GM23338 (cell line): ENCODE measurements around the gene PGF. TPM values are rescaled to one million over a fixed set of nuclear protein-coding genes. Genes with fewer than 3 reads are reported as not detected.

ENCODE experiments used
- ATAC-seq: fragments of 200-7000 bp; cut with Tn5 transposase; 3 replicates; pipeline ENCODE4 v1.9.1; 2020
- DNase-seq: peaks from one replicate; pipeline ENCODE4 v3.0.0-alpha.2; 2015; ENCODE audit warnings: low spot score
- H2AFZ ChIP-seq: fragments of 200-600 bp; sonication (generic); 2 replicates; pipeline ENCODE4 v1.8.0; 2016; ENCODE audit warnings: antibody characterized with exemption, mild to moderate bottlenecking, moderate library complexity
- H3F3A ChIP-seq: fragments of 200-600 bp; sonication (generic); replicated peaks from 2 replicates; pipeline ENCODE4 v1.8.0; 2017; ENCODE audit warnings: antibody characterized with exemption, mixed run types, low read depth
- H3K27ac ChIP-seq: fragments of 200-600 bp; sonication (generic); 2 replicates; pipeline ENCODE4 v1.6.1; 2016; ENCODE audit warnings: low read depth
- H3K27me3 ChIP-seq: fragments of 200-600 bp; sonication (generic); 2 replicates; pipeline ENCODE4 v1.8.0; 2016; ENCODE audit warnings: mild to moderate bottlenecking, mixed run types, moderate library complexity; ENCODE audit not compliant: insufficient read depth
- H3K36me3 ChIP-seq: fragments of 200-600 bp; sonication (generic); 2 replicates; pipeline ENCODE4 v1.8.0; 2016; ENCODE audit warnings: mild to moderate bottlenecking; ENCODE audit not compliant: insufficient read depth
- H3K4me1 ChIP-seq: fragments of 200-600 bp; sonication (generic); 2 replicates; pipeline ENCODE4 v1.8.0; 2016; ENCODE audit warnings: mild to moderate bottlenecking, moderate library complexity; ENCODE audit not compliant: insufficient read depth
- H3K4me2 ChIP-seq: fragments of 200-600 bp; sonication (generic); 2 replicates; pipeline ENCODE4 v1.7.1; 2017; ENCODE audit warnings: mixed run types
- H3K4me3 ChIP-seq: fragments of 200-600 bp; sonication (generic); 2 replicates; pipeline ENCODE4 v1.6.1; 2016; ENCODE audit warnings: mixed run types
- H3K79me2 ChIP-seq: fragments of 200-600 bp; sonication (generic); replicated peaks from 2 replicates; pipeline ENCODE4 v1.8.0; 2017; ENCODE audit warnings: mild to moderate bottlenecking; ENCODE audit not compliant: insufficient read depth
- H3K9me2 ChIP-seq: fragments of 200-600 bp; sonication (generic); 2 replicates; pipeline ENCODE4 v1.8.0; 2017; ENCODE audit not compliant: insufficient read depth
- H4K20me1 ChIP-seq: fragments of 200-600 bp; sonication (generic); replicated peaks from 2 replicates; pipeline ENCODE4 v1.8.0; 2017; ENCODE audit warnings: mild to moderate bottlenecking; ENCODE audit not compliant: insufficient read depth
- H3K27ac Mint-ChIP-seq: 2 replicates; pipeline ENCODE4 v1.8.0; 2020; ENCODE audit warnings: inconsistent platforms, mild to moderate bottlenecking, moderate library complexity, mixed read lengths
- H3K27me3 Mint-ChIP-seq: 3 replicates; pipeline ENCODE4 v1.8.0; 2022; ENCODE audit warnings: low read depth, mild to moderate bottlenecking, moderate library complexity, mixed read lengths, inconsistent platforms; ENCODE audit not compliant: insufficient read depth, poor library complexity
- H3K36me3 Mint-ChIP-seq: 3 replicates; pipeline ENCODE4 v1.8.0; 2021; ENCODE audit warnings: low read depth, mild to moderate bottlenecking, inconsistent platforms, moderate library complexity, mixed read lengths
- H3K4me1 Mint-ChIP-seq: 3 replicates; pipeline ENCODE4 v1.8.0; 2020; ENCODE audit warnings: mild to moderate bottlenecking, inconsistent platforms, mixed read lengths
- H3K4me3 Mint-ChIP-seq: 3 replicates; pipeline ENCODE4 v1.8.0; 2021; ENCODE audit warnings: moderate library complexity, mild to moderate bottlenecking, inconsistent platforms, mixed read lengths
- H3K9me3 Mint-ChIP-seq: 3 replicates; pipeline ENCODE4 v1.8.0; 2020; ENCODE audit warnings: moderate library complexity, mild to moderate bottlenecking, inconsistent platforms, mixed read lengths
- CREB1 ChIP-seq: fragments of 250-450 bp; sonication (Bioruptor Pico); IDR thresholded peaks from 2 replicates; pipeline ENCODE4 v1.5.0; 2020; ENCODE audit warnings: low read depth, mild to moderate bottlenecking, moderate library complexity
- EZH2 ChIP-seq: fragments of 200-600 bp; sonication (generic); IDR thresholded peaks from one replicate; pipeline ENCODE4 v1.8.0; 2017; ENCODE audit warnings: antibody characterized with exemption, mild to moderate bottlenecking, low read depth; ENCODE audit not compliant: unreplicated experiment
- JUNB ChIP-seq: IDR thresholded peaks from one replicate; pipeline ENCODE4 v1.6.1; 2016; ENCODE audit warnings: antibody characterized with exemption; ENCODE audit not compliant: unreplicated experiment
- ZNF114 ChIP-seq: fragments of 250-450 bp; sonication (Bioruptor Pico); IDR thresholded peaks from 2 replicates; pipeline ENCODE4 v1.5.0; 2020; ENCODE audit warnings: mild to moderate bottlenecking, moderate library complexity
- polyA plus RNA-seq: library from polyadenylated mRNA; unstranded; fragments of >200 nt; fragmentation: Nextera tagmentation; extraction: Ambion mirVana; gene quantifications from 2 replicates; pipeline ENCODE4 v1.2.1, GENCODE V29; 2016
- total RNA-seq: library from RNA; depleted of rRNA; stranded (reverse); fragments of >200 nt; shearing (Covaris generic); gene quantifications from 2 replicates; pipeline ENCODE4 v1.2.3, GENCODE V29; 2014
- TF ChIP-seq, protein P1 (sequence below): IDR thresholded peaks from 2 replicates; pipeline ENCODE4 v1.6.1; 2016; ENCODE audit warnings: antibody characterized with exemption
- TF ChIP-seq, protein P2 (sequence below): IDR thresholded peaks from one replicate; pipeline ENCODE4 v1.6.1; 2018; ENCODE audit warnings: antibody characterized with exemption; ENCODE audit not compliant: unreplicated experiment
- TF ChIP-seq, protein P3 (sequence below), 2 experiments: fragments of 200-600 bp in 1 of 2; sonication (generic) in 1 of 2; conservative IDR thresholded peaks; 2 replicates each; pipeline versions ENCODE4 v1.5.1 to v1.6.1; 2016 to 2017; ENCODE audit warnings: antibody characterized with exemption in 2 of 2, low read depth in 2 of 2, mild to moderate bottlenecking in 2 of 2, moderate library complexity in 1 of 2

PGF gene
- total and polyA plus RNA-seq, 2 experiments from 2014 or later: 2.9 to 6.3 TPM

DNA sequence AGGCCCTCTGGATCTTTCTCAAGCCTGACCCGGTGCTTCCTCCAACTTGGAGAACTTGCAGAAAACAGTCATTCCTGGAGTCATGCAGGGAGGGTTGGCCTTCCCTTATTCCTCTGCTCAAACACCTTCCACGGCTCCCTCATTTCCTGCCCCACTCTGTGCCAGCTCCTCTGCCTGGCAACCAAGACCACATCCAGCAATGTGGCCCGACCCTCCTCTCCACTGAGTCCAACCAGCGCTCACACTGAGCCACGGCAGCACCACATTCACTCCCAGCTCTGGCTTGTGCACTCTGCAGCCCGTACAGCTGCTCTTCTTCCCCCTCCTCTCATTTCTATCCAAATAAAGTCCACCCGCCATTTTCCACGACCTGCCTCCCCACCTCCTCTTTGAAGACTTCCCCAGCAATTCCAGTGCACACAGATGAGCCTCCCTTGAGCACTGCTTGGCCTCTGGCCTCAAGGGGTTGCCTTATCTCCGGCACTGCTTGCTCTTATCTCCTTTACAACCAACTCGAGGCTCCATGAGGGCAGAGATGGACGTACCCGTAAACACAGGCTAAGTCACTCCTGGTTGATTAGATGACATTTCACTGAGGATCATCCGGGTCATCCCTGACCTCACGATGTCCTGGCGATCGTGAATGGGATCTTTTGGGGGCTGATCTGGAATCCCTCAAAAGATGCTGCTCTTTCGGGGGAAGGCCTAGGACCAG lies 5.4 kb downstream of the PGF start:
- Mint-ChIP-seq H3K4me3 (no peak overlapping the region), H3K4me1 (peaks cover 13% of the 10 kb centered on the region; the same call in 2 of the 3 replicates), H3K27me3 (peaks cover 17% of the 10 kb centered on the region), H3K27ac (0 out of 2 replicates have a peak overlapping the region, but pooled peaks have one; percentile 23), H3K9me3 (no peaks in the 10 kb centered on the region; the same call in 2 of the 3 replicates), H3K36me3 (no peaks in the 10 kb centered on the region; the same call in 2 of the 3 replicates)
- no peak for ATAC-seq
- H3K36me3 ChIP-seq: no peaks in the 10 kb centered on the region
- TF ChIP-seq CREB1 (CRISPR knock-in tag): no peak
- H3K9me2 ChIP-seq: no peaks in the 10 kb centered on the region
- H2AFZ ChIP-seq: no peak overlapping the region
- H3K4me1 ChIP-seq: peaks cover 7% of the 10 kb centered on the region
- no peaks in the 10 kb centered on the region for H3K79me2 ChIP-seq
- no peak for DNase-seq
- no peak overlapping the region for H3K4me3 ChIP-seq
- no peaks in the 10 kb centered on the region for H4K20me1 ChIP-seq
- H3K27ac ChIP-seq: no peak overlapping the region
- 0 out of 2 replicates have a peak, but pooled peaks cover 5% of the 10 kb centered on the region for H3F3A ChIP-seq
- no peak overlapping the region for H3K4me2 ChIP-seq
- 0 out of 2 replicates have a peak, but pooled peaks cover 1% of the 10 kb centered on the region for H3K27me3 ChIP-seq

DNA sequence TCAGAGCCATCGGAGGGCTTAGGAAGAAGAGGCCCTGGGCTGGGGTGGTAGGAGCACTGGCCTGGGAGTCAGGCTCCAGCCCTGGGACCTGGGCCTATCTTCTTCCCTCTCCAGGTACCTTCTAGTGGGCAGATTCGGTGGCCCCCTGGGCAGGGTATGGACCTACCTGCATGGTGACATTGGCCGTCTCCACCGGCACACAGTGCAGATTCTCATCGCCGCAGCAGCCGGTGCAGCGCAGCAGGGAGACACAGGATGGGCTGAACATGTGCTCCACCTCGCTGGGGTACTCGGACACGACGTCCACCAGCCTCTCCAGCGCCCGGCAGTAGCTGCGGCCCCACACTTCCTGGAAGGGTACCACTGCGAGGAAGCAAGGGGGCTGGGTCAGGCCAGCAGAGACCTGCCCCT lies 6.2 kb downstream of the PGF start:
- H3K27ac Mint-ChIP-seq: no peak overlapping the region
- H3K27me3 Mint-ChIP-seq: peaks cover 15% of the 10 kb centered on the region

More for the DNA sequence above, 6.2 kb downstream of the PGF start:
- H3K4me3 ChIP-seq: no peak overlapping the region
- no peak for ATAC-seq
- no peaks in the 10 kb centered on the region for H3K79me2 ChIP-seq
- Mint-ChIP-seq H3K4me3 (no peak overlapping the region), H3K36me3 (no peaks in the 10 kb centered on the region; the same call in 2 of the 3 replicates), H3K9me3 (no peaks in the 10 kb centered on the region; the same call in 2 of the 3 replicates), H3K4me1 (peaks cover 13% of the 10 kb centered on the region; the same call in 2 of the 3 replicates)
- no peaks in the 10 kb centered on the region for H3K36me3 ChIP-seq
- H3K4me2 ChIP-seq: no peak overlapping the region
- no peak for DNase-seq
- H3F3A ChIP-seq: 0 out of 2 replicates have a peak, but pooled peaks cover 5% of the 10 kb centered on the region
- H3K4me1 ChIP-seq: peaks cover 7% of the 10 kb centered on the region
- no peak overlapping the region for H3K27ac ChIP-seq
- TF ChIP-seq JUNB (no peak), ZNF114 (CRISPR knock-in tag) (no peak), EZH2 (no peak), CREB1 (CRISPR knock-in tag) (no peak)
- TF ChIP-seq, protein P1, sequence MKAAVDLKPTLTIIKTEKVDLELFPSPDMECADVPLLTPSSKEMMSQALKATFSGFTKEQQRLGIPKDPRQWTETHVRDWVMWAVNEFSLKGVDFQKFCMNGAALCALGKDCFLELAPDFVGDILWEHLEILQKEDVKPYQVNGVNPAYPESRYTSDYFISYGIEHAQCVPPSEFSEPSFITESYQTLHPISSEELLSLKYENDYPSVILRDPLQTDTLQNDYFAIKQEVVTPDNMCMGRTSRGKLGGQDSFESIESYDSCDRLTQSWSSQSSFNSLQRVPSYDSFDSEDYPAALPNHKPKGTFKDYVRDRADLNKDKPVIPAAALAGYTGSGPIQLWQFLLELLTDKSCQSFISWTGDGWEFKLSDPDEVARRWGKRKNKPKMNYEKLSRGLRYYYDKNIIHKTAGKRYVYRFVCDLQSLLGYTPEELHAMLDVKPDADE: no peak
- TF ChIP-seq, protein P2, sequence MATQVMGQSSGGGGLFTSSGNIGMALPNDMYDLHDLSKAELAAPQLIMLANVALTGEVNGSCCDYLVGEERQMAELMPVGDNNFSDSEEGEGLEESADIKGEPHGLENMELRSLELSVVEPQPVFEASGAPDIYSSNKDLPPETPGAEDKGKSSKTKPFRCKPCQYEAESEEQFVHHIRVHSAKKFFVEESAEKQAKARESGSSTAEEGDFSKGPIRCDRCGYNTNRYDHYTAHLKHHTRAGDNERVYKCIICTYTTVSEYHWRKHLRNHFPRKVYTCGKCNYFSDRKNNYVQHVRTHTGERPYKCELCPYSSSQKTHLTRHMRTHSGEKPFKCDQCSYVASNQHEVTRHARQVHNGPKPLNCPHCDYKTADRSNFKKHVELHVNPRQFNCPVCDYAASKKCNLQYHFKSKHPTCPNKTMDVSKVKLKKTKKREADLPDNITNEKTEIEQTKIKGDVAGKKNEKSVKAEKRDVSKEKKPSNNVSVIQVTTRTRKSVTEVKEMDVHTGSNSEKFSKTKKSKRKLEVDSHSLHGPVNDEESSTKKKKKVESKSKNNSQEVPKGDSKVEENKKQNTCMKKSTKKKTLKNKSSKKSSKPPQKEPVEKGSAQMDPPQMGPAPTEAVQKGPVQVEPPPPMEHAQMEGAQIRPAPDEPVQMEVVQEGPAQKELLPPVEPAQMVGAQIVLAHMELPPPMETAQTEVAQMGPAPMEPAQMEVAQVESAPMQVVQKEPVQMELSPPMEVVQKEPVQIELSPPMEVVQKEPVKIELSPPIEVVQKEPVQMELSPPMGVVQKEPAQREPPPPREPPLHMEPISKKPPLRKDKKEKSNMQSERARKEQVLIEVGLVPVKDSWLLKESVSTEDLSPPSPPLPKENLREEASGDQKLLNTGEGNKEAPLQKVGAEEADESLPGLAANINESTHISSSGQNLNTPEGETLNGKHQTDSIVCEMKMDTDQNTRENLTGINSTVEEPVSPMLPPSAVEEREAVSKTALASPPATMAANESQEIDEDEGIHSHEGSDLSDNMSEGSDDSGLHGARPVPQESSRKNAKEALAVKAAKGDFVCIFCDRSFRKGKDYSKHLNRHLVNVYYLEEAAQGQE: no peak
- TF ChIP-seq, protein P3, sequence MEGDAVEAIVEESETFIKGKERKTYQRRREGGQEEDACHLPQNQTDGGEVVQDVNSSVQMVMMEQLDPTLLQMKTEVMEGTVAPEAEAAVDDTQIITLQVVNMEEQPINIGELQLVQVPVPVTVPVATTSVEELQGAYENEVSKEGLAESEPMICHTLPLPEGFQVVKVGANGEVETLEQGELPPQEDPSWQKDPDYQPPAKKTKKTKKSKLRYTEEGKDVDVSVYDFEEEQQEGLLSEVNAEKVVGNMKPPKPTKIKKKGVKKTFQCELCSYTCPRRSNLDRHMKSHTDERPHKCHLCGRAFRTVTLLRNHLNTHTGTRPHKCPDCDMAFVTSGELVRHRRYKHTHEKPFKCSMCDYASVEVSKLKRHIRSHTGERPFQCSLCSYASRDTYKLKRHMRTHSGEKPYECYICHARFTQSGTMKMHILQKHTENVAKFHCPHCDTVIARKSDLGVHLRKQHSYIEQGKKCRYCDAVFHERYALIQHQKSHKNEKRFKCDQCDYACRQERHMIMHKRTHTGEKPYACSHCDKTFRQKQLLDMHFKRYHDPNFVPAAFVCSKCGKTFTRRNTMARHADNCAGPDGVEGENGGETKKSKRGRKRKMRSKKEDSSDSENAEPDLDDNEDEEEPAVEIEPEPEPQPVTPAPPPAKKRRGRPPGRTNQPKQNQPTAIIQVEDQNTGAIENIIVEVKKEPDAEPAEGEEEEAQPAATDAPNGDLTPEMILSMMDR (conservative IDR thresholded peaks at IDR 0.05; ENCODE audit: low read depth in 2 of 2): no peak
- H4K20me1 ChIP-seq: no peaks in the 10 kb centered on the region
- H3K27me3 ChIP-seq: no peaks in the 10 kb centered on the region
- H2AFZ ChIP-seq: no peak overlapping the region
- H3K9me2 ChIP-seq: no peaks in the 10 kb centered on the region
